SK-N-SH treated with all-trans-retinoic acid at 6 μM for 48 hours (cell line): ENCODE measurements around the gene ERRFI1.

Source experiments
- ARNTL ChIP-seq: fragments of 450-650 bp; formaldehyde crosslinking; IDR thresholded peaks from 2 replicates; pipeline ENCODE4 v1.5.0; 2020; ENCODE audit warnings: low read depth, mild to moderate bottlenecking, moderate library complexity, borderline replicate concordance
- CSDC2 ChIP-seq: fragments of 250-450 bp; sonication (Bioruptor Pico); IDR thresholded peaks from 2 replicates; pipeline ENCODE4 v1.5.0; 2020; ENCODE audit warnings: mild to moderate bottlenecking, moderate library complexity
- GLIS3 ChIP-seq: fragments of 250-450 bp; sonication (Bioruptor Pico); IDR thresholded peaks from 2 replicates; pipeline ENCODE4 v1.5.0; 2020; ENCODE audit warnings: mild to moderate bottlenecking, moderate library complexity
- OSR1 ChIP-seq: fragments of 250-450 bp; sonication (Bioruptor Pico); IDR thresholded peaks from 2 replicates; pipeline ENCODE4 v1.8.0; 2022; ENCODE audit warnings: moderate library complexity, mild to moderate bottlenecking, inconsistent platforms
- PATZ1 ChIP-seq: fragments of 250-450 bp; sonication (Bioruptor Pico); IDR thresholded peaks from 2 replicates; pipeline ENCODE4 v1.8.0; 2020; ENCODE audit warnings: mild to moderate bottlenecking, moderate library complexity, borderline replicate concordance
- RARB ChIP-seq: fragments of 250-450 bp; sonication (Bioruptor Pico); IDR thresholded peaks from 2 replicates; pipeline ENCODE4 v1.8.0; 2021; ENCODE audit warnings: mild to moderate bottlenecking, moderate library complexity
- ZFP3 ChIP-seq: fragments of 250-450 bp; sonication (Bioruptor Pico); IDR thresholded peaks from 2 replicates; pipeline ENCODE4 v1.5.0; 2020; ENCODE audit warnings: mild to moderate bottlenecking, moderate library complexity

- TF ChIP-seq GLIS3 = no peak
- no peak for TF ChIP-seq RARB (CRISPR knock-in tag)
- no peak for TF ChIP-seq OSR1 (CRISPR knock-in tag)
- no peak for TF ChIP-seq ZFP3 (CRISPR knock-in tag)
- TF ChIP-seq ARNTL (CRISPR knock-in tag) = no peak
- no peak for TF ChIP-seq PATZ1 (CRISPR knock-in tag)
- no peak for TF ChIP-seq CSDC2 (CRISPR knock-in tag)
These were observed 23.7 kb downstream of the ERRFI1 start for GRCh38 chr1:8002329-8002910.
